HS-27A (cell line): ENCODE data around the gene ABO.
"Not testable (repeated sequence)": the region's sequence is repeated elsewhere in the genome, so short reads cannot be mapped to it uniquely, and the experiment has no call there.

Experiments
- DNase-seq: peaks from one replicate; pipeline ENCODE4 v3.0.0-alpha.2; 2012; ENCODE audit warnings: low read depth, missing footprints

ABO gene

GRCh38 chr9:133263557-133263956 is 11.4 kb downstream of the ABO start:
- DNase-seq: no peak

- DNase-seq: no peak
Observed at GRCh38 chr9:133262226-133262625, 12.8 kb downstream of the ABO start.

- no peak for DNase-seq
Observed at GRCh38 chr9:133261753-133262120, 13.3 kb downstream of the ABO start.

- no peak for DNase-seq
Observed at GRCh38 chr9:133261103-133261752, 13.8 kb downstream of the ABO start.

GRCh38 chr9:133260334-133261102 is 14.5 kb downstream of the ABO start:
- no peak for DNase-seq

GRCh38 chr9:133258061-133259015 is 16.7 kb downstream of the ABO start:
- no peak for DNase-seq

GRCh38 chr9:133257465-133257956 is 17.5 kb downstream of the ABO start:
- DNase-seq: no peak

GRCh38 chr9:133256686-133257091 is 18.3 kb downstream of the ABO start:
- DNase-seq: no peak

GRCh38 chr9:133256136-133256461 is 18.9 kb downstream of the ABO start:
- no peak for DNase-seq

- no peak for DNase-seq
Observed at GRCh38 chr9:133255371-133256135, 19.4 kb downstream of the ABO start.

- no peak for DNase-seq
Observed at GRCh38 chr9:133254471-133254870, 20.5 kb downstream of the ABO start.

GRCh38 chr9:133253268-133253667 is 21.7 kb downstream of the ABO start:
- DNase-seq: no peak

- no peak for DNase-seq
Observed at GRCh38 chr9:133252301-133253020, 22.5 kb downstream of the ABO start.

- no peak for DNase-seq
Observed at GRCh38 chr9:133251773-133252172, 23.2 kb downstream of the ABO start.

- not testable (repeated sequence) for DNase-seq
Observed at GRCh38 chr9:133251221-133251620, 23.8 kb downstream of the ABO start.

- no peak for DNase-seq
Observed at GRCh38 chr9:133250741-133251170, 24.2 kb downstream of the ABO start.

GRCh38 chr9:133249337-133249736 is 25.7 kb downstream of the ABO start:
- DNase-seq: no peak

GRCh38 chr9:133248726-133249295 is 26.2 kb downstream of the ABO start:
- no peak for DNase-seq

- DNase-seq: no peak
Observed at GRCh38 chr9:133247632-133248031, 27.4 kb downstream of the ABO start.

GRCh38 chr9:133246991-133247390 is 28.0 kb downstream of the ABO start:
- DNase-seq: no peak

- DNase-seq: no peak
Observed at GRCh38 chr9:133246562-133246961, 28.4 kb downstream of the ABO start.
